Renal cortical epithelial cell (primary cell): Measurements from ENCODE around the gene ADGRA1. TPM values are rescaled to one million over a fixed set of nuclear protein-coding genes. Genes with fewer than 3 reads are reported as not detected.

Source experiments
- DNase-seq: peaks from one replicate; pipeline ENCODE4 v3.0.0-alpha.2; 2011; ENCODE audit warnings: low read depth
- total RNA-seq: library from RNA; depleted of rRNA; stranded (reverse); fragments of >200 nt; gene quantifications from 2 replicates; pipeline ENCODE4 v1.2.3, GENCODE V29; 2014

The ADGRA1 gene
- total RNA-seq, 1 donor from 2014 or later: not detected

- DNase-seq: no peak
Measured at GRCh38 chr10:133076274-133077038, 11.3 kb upstream of the ADGRA1 start.

GRCh38 chr10:133079836-133080682 is 7.7 kb upstream of the ADGRA1 start:
- no peak for DNase-seq

- DNase-seq: no peak
Measured at GRCh38 chr10:133080683-133081040, 7.1 kb upstream of the ADGRA1 start.

GRCh38 chr10:133081636-133082035 is 6.1 kb upstream of the ADGRA1 start:
- DNase-seq: no peak

GRCh38 chr10:133082685-133083421 is 4.9 kb upstream of the ADGRA1 start:
- DNase-seq: no peak

GRCh38 chr10:133083422-133084100 is 4.2 kb upstream of the ADGRA1 start:
- DNase-seq: no peak

GRCh38 chr10:133084491-133084890 is 3.2 kb upstream of the ADGRA1 start:
- DNase-seq: no peak

GRCh38 chr10:133085251-133086125 is 2.2 kb upstream of the ADGRA1 start:
- DNase-seq: no peak

GRCh38 chr10:133086247-133086646 is 1.5 kb upstream of the ADGRA1 start:
- DNase-seq: no peak

GRCh38 chr10:133087045-133087678 is 562 bp upstream of the ADGRA1 start:
- DNase-seq: no peak

GRCh38 chr10:133088179-133088955 is 643 bp downstream of the ADGRA1 start:
- DNase-seq: no peak

- no peak for DNase-seq
Measured at GRCh38 chr10:133088956-133089800, 1.5 kb downstream of the ADGRA1 start.

GRCh38 chr10:133090101-133090500 is 2.4 kb downstream of the ADGRA1 start:
- DNase-seq: no peak

GRCh38 chr10:133090654-133091053 is 2.9 kb downstream of the ADGRA1 start:
- no peak for DNase-seq

GRCh38 chr10:133091316-133091715 is 3.6 kb downstream of the ADGRA1 start:
- no peak for DNase-seq

GRCh38 chr10:133093291-133093690 is 5.6 kb downstream of the ADGRA1 start:
- DNase-seq: no peak

GRCh38 chr10:133094286-133094685 is 6.6 kb downstream of the ADGRA1 start:
- no peak for DNase-seq

- no peak for DNase-seq
Measured at GRCh38 chr10:133094866-133095265, 7.1 kb downstream of the ADGRA1 start.

GRCh38 chr10:133095586-133095985 is 7.9 kb downstream of the ADGRA1 start:
- no peak for DNase-seq
